ENCODE results near the gene ZNF853. TPM values are rescaled to one million over a fixed set of nuclear protein-coding genes. Genes with fewer than 3 reads are reported as not detected.

The ZNF853 gene
- total and polyA plus RNA-seq, 2 of the 8 experiments (the other 6 are each of a cell fraction or from before 2014, with no cell fraction given) = 4.3 to 5.7 TPM

DNA sequence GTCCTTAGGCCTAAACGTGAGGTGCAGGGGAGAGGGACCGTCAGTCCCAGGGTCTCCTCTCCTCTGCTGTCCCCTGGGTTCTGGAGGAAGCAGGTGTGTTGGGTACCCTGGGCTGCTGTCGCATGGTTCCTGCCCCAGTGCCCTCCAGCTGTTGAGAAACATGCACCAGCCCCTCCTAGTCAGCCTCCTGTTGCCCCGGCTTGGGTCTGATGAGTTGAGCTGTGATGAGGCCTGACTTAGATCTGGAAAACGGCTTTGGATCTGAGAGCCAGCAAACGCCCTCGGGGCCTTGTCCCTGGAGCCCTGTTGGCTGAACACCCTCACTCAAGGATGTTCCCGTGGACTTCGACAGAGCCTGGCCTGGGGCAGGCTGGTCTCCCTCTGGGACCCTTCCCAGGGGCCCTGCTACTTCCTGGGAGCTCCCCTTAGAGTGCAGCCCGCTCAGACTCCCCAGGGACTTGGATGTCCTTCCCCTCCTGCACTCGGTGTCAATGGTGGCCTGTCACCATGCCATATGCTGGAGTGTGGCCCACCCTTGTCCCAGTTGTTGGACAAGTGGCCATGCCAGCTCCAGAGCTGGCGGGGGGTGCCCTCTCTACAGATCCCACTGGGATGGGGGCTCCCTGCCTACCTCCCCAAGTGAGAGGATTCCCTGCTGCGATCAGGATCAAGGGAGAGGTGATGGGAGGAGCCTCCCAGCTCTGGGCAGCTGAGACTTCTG is 34.0 kb downstream of the ZNF853 start:
- FAIRE-seq (no peak), DNase-seq (ENCODE audit: low read depth in 1 of 2, low spot score in 2 of 2) (no peak)
- Histone ChIP-seq H2BK15ac (ENCODE audit: low read length) (no peak overlapping the region), H3K56ac (replicated peaks; ENCODE audit: insufficient read length, low read depth, low read length) (no peak overlapping the region), H2BK5ac (ENCODE audit: low read depth, low read length) (no peak overlapping the region), H4K5ac (ENCODE audit: insufficient read length, low read depth, low read length) (no peak overlapping the region), H2BK20ac (ENCODE audit: low read length) (no peak overlapping the region), H3K18ac (ENCODE audit: extremely low read depth, low read length) (no peak overlapping the region), H2BK120ac (replicated peaks; ENCODE audit: low read depth, low read length) (no peak overlapping the region), H3K23me2 (ENCODE audit: low read depth, low read length) (no peaks in the 10 kb centered on the region), H3K4me3 (ENCODE audit: extremely low read depth in 1 of 4, insufficient read depth in 2 of 4, low read depth in 3 of 4, low read length in 4 of 4) (no peak overlapping the region), H3K4me2 (ENCODE audit: insufficient read depth in 1 of 2, low read depth in 2 of 2, low read length in 2 of 2) (no peak overlapping the region), H3K79me1 (ENCODE audit: low read depth, low read length) (no peaks in the 10 kb centered on the region; the same call in 1 of the 2 replicates), H3K79me2 (ENCODE audit: control insufficient read depth in 1 of 2, insufficient read depth in 2 of 2, low read length in 2 of 2) (no peaks in the 10 kb centered on the region), H3K4ac (replicated peaks; ENCODE audit: insufficient read length, low read depth, low read length) (no peak overlapping the region), H3K4me1 (replicated peaks in 1 of 4; ENCODE audit: control insufficient read depth in 3 of 4, insufficient read depth in 4 of 4, low read length in 3 of 4) (no peaks in the 10 kb centered on the region), H2BK12ac (ENCODE audit: low read depth, low read length) (no peak overlapping the region), H4K91ac (replicated peaks; ENCODE audit: insufficient read length, low read length) (no peak overlapping the region), H3K27ac (ENCODE audit: low read depth, low read length) (no peak overlapping the region), H2AK5ac (ENCODE audit: low read depth, low read length) (no peak overlapping the region), H3K14ac (ENCODE audit: insufficient read length) (no peak overlapping the region), H4K20me1 (replicated peaks in 1 of 2; ENCODE audit: control insufficient read depth in 1 of 2, insufficient read depth in 2 of 2, low read length in 2 of 2) (peaks cover 0 to 2% of the 10 kb centered on the region in 2 experiments), H3K9me3 (ENCODE audit: insufficient read depth in 2 of 2, low read depth in 1 of 2, low read length in 1 of 2) (no peaks in the 10 kb centered on the region; a peak in 1 of 4 replicates), H4K8ac (ENCODE audit: extremely low read depth, insufficient read depth, low read length) (peak overlapping the region; percentile 8; the same call in 1 of the 2 replicates), H3K9ac (replicated peaks in 1 of 4; ENCODE audit: extremely low read depth in 1 of 4, low read depth in 3 of 4, low read length in 3 of 4) (no peak overlapping the region), H2AFZ (ENCODE audit: low read length) (no peak overlapping the region), H3K36me3 (ENCODE audit: control insufficient read depth in 2 of 4, insufficient read depth in 4 of 4, low read length in 3 of 4) (peaks cover 0 to 28% (median 4%) of the 10 kb centered on the region in 4 experiments; a peak in 5 of 8 replicates), H3K27me3 (replicated peaks in 1 of 4; ENCODE audit: control insufficient read depth in 3 of 4, extremely low read depth in 1 of 4, insufficient read depth in 3 of 4, low read length in 3 of 4) (no peaks in the 10 kb centered on the region; a peak in 1 of 7 replicates), H3K23ac (ENCODE audit: insufficient read length) (no peak overlapping the region)
- ChIA-PET POLR2A (ENCODE audit: partially characterized antibody) (interaction anchor here (0.6 to 1.5 kb wide), 4 partner anchors 10 to 97 kb away, joined by 3 to 7 read pairs (median 4); no protein-coding TSS in a partner anchor), CTCF (ENCODE audit: partially characterized antibody) (interaction anchor here (0.9 to 1.7 kb wide), 2 partner anchors 9 to 38 kb away, joined by 3 to 6 read pairs; no protein-coding TSS in a partner anchor)
- WGBS, 2 experiments (ENCODE audit: extremely low coverage in 1 of 2, insufficient coverage in 1 of 2, insufficient read length in 1 of 2, insufficient replicate concordance in 2 of 2, low coverage in 1 of 2, low lambda C conversion rate in 2 of 2, missing lambda C conversion rate in 1 of 2) = 85% methylated on average over 13 of the region's 13 CpGs; no CpG with 5 or more reads in 1 of the 2 experiments
- TF ChIP-seq RNF2 (IDR thresholded peaks at IDR 0.05; ENCODE audit: borderline replicate concordance, low read depth, low read length, missing control alignments, poor library complexity, severe bottlenecking) (no peak), NRF1 (IDR thresholded peaks at IDR 0.05; ENCODE audit: low read depth, low read length) (no peak), MAX (IDR thresholded peaks at IDR 0.05) (no peak), ASH2L (IDR thresholded peaks at IDR 0.05; ENCODE audit: low read length) (no peak), GTF2F1 (IDR thresholded peaks at IDR 0.05; ENCODE audit: borderline replicate concordance, low read depth, low read length) (no peak), PHF8 (conservative IDR thresholded peaks at IDR 0.05; ENCODE audit: low read depth, low read length) (no peak), EGR1 (IDR thresholded peaks at IDR 0.05; ENCODE audit: borderline replicate concordance, low read depth, low read length) (no peak), CHD1 (IDR thresholded peaks at IDR 0.05; ENCODE audit: low read depth, low read length) (no peak), POLR2A (IDR thresholded peaks at IDR 0.05; ENCODE audit: control extremely low read depth in 1 of 2, low read depth in 2 of 2, low read length in 2 of 2) (no peak), KDM1A (IDR thresholded peaks at IDR 0.05; ENCODE audit: borderline replicate concordance, low read length) (no peak)
